SU-DHL-6 (cell line): ENCODE results near the gene COX4I1.
"Not testable (repeated sequence)": the region's sequence is repeated elsewhere in the genome, so short reads cannot be mapped to it uniquely, and the experiment has no call there.

Source experiments
- H2AFZ ChIP-seq: fragments of 200-600 bp; sonication (generic); 2 replicates; pipeline ENCODE4 v1.6.1; 2014; ENCODE audit warnings: low read depth, mild to moderate bottlenecking, moderate library complexity, mixed read lengths, antibody characterized with exemption, low read length; ENCODE audit not compliant: severe bottlenecking
- H3F3A ChIP-seq: fragments of 200-600 bp; shearing (Covaris generic); 2 replicates; pipeline ENCODE4 v1.6.0; 2016; ENCODE audit warnings: antibody characterized with exemption, mild to moderate bottlenecking; ENCODE audit not compliant: insufficient read depth
- H3K27ac ChIP-seq: fragments of 200-600 bp; sonication (generic); 2 replicates; pipeline ENCODE4 v1.5.1; 2016; ENCODE audit warnings: low read depth, mild to moderate bottlenecking, low read length, moderate library complexity, mixed read lengths
- H3K27me3 ChIP-seq: fragments of 200-600 bp; sonication (generic), shearing (Covaris generic); 2 replicates; pipeline ENCODE4 v1.6.0; 2014; ENCODE audit warnings: mild to moderate bottlenecking, low read length
- H3K36me3 ChIP-seq: fragments of 200-600 bp; sonication (generic); 2 replicates; pipeline ENCODE4 v1.6.1; 2014; ENCODE audit warnings: mild to moderate bottlenecking, low read length, mixed read lengths
- H3K4me2 ChIP-seq: fragments of 300-600, 200-600 bp; shearing (Covaris generic), sonication (generic); 2 replicates; pipeline ENCODE4 v1.6.0; 2014; ENCODE audit warnings: low read length, low read depth, mild to moderate bottlenecking; ENCODE audit not compliant: poor library complexity, severe bottlenecking
- H3K4me3 ChIP-seq: fragments of 200-600 bp; sonication (generic); 2 replicates; pipeline ENCODE4 v1.5.1; 2014; ENCODE audit warnings: antibody characterized with exemption, low read length, mild to moderate bottlenecking, mixed read lengths; ENCODE audit not compliant: insufficient read depth, poor library complexity, severe bottlenecking
- H3K79me2 ChIP-seq: fragments of 200-600 bp; sonication (generic); 2 replicates; pipeline ENCODE4 v1.6.1; 2014; ENCODE audit warnings: mild to moderate bottlenecking, low read length, moderate library complexity; ENCODE audit not compliant: insufficient read depth
- H3K9ac ChIP-seq: fragments of 200-600 bp; sonication (generic); 2 replicates; pipeline ENCODE4 v1.7.0; 2014; ENCODE audit warnings: mild to moderate bottlenecking, low read length
- H3K9me2 ChIP-seq: fragments of 200-600 bp; sonication (generic); replicated peaks from 2 replicates; pipeline ENCODE4 v1.6.1; 2014; ENCODE audit warnings: low read length; ENCODE audit not compliant: insufficient read depth
- H3K9me3 ChIP-seq: fragments of 200-600 bp; sonication (generic); 2 replicates; pipeline ENCODE4 v1.6.1; 2014; ENCODE audit warnings: low read length, mixed read lengths; ENCODE audit not compliant: insufficient read depth
- H4K20me1 ChIP-seq: fragments of 200-600 bp; sonication (generic); 2 replicates; pipeline ENCODE4 v1.6.1; 2014; ENCODE audit warnings: low read depth, mild to moderate bottlenecking, antibody characterized with exemption, low read length, moderate library complexity, mixed read lengths
- CTCF ChIP-seq: fragments of 200-600 bp; sonication (generic); IDR thresholded peaks from one replicate; pipeline ENCODE4 v1.5.1; 2017; ENCODE audit warnings: antibody characterized with exemption, mild to moderate bottlenecking, low read length, moderate library complexity; ENCODE audit not compliant: insufficient read depth, poor library complexity, severe bottlenecking
- EZH2phosphoT487 ChIP-seq: fragments of 200-600 bp; sonication (generic), shearing (Covaris generic); conservative IDR thresholded peaks from 2 replicates; pipeline ENCODE4 v1.6.1; 2018; ENCODE audit warnings: mild to moderate bottlenecking, antibody characterized with exemption, low read length, moderate library complexity, mixed read lengths

The COX4I1 gene

DNA sequence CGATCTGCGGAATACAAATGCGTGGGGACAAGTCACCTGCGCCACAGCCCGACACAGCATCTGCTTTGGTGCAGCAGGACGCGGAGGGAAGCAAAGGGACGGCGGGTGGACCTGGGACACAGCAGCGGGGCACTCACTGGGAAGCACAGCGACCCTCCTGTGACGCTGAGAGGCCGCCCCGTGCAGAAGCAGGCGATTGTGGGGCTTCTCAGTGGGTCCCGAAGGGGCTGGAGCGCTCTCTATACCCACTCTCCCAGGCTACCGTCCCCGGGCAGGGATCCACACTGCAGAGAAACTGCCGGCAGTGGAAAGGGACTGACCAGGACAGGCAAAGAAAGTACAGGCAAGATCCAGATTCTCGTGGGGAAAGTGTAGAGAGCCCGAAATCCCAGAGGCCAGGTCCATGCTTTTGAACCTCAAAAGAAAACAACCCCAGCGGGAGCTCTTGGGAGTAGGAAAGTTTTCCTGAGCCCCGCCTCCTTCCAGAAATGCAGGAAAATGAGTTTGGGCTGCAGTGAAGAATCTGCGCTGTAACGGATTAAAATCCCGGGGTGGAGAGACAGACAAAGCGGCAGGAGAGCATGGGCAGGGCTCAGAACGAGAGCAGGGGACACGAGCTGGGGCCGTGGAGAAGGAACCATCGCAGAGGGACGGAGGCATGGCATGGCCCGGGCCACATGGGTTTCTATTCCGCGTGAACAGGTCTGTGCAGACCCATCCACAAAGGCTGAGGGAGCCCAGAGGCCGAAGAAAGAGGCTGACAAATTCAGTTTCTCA, 12.7 kb downstream of the COX4I1 start:
- H2AFZ ChIP-seq: no peak overlapping the region

GRCh38 chr16:85812811-85813700, 13.6 kb downstream of the COX4I1 start:
- TF ChIP-seq EZH2phosphoT487 (no peak), CTCF (no peak)
- Histone ChIP-seq H3K27ac (no peak overlapping the region), H3K4me3 (no peak overlapping the region), H4K20me1 (no peaks in the 10 kb centered on the region), H3K9ac (no peak overlapping the region), H3K9me2 (no peaks in the 10 kb centered on the region), H3K9me3 (no peaks in the 10 kb centered on the region), H2AFZ (no peak overlapping the region), H3K4me2 (no peak overlapping the region), H3F3A (no peaks in the 10 kb centered on the region), H3K27me3 (no peaks in the 10 kb centered on the region), H3K36me3 (no peaks in the 10 kb centered on the region), H3K79me2 (no peaks in the 10 kb centered on the region)

More for the DNA sequence above, 12.7 kb downstream of the COX4I1 start:
- Histone ChIP-seq H4K20me1 (no peaks in the 10 kb centered on the region), H3K79me2 (no peaks in the 10 kb centered on the region), H3K36me3 (no peaks in the 10 kb centered on the region), H3K27me3 (no peaks in the 10 kb centered on the region), H3K9ac (no peak overlapping the region), H3K9me3 (no peaks in the 10 kb centered on the region), H3K27ac (no peak overlapping the region), H3K4me3 (no peak overlapping the region), H3F3A (no peaks in the 10 kb centered on the region), H3K9me2 (no peaks in the 10 kb centered on the region), H3K4me2 (no peak overlapping the region)
- TF ChIP-seq CTCF: no peak
- no peak for TF ChIP-seq EZH2phosphoT487

- Histone ChIP-seq H3K9me2 (no peaks in the 10 kb centered on the region), H3K4me3 (no peak overlapping the region), H3K9ac (no peak overlapping the region), H3K9me3 (no peaks in the 10 kb centered on the region), H3K4me2 (no peak overlapping the region), H3K79me2 (no peaks in the 10 kb centered on the region), H3K27ac (no peak overlapping the region), H3K36me3 (no peaks in the 10 kb centered on the region), H2AFZ (no peak overlapping the region), H4K20me1 (no peaks in the 10 kb centered on the region), H3K27me3 (no peaks in the 10 kb centered on the region), H3F3A (no peaks in the 10 kb centered on the region)
- TF ChIP-seq EZH2phosphoT487 (no peak), CTCF (no peak)
Measured at GRCh38 chr16:85816159-85816558, 16.7 kb downstream of the COX4I1 start.

DNA sequence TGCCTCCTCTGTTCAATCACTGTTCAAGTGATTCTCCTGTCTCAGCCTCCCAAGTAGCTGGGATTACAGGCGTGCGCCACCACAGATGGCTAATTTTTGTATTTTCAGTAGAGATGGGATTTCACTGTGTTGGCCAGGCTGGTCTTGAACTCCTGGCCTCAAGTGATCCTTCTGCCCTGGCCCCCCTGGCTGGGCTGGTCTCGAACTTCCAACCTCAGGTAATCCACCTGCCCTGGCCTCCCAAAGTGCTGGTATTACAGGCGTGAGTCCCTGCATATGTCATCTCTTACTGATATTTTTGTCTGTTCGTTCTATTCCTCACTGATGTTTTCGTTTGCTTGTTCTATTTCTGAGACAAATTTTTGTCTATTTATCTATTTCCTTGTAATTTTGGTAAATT, 17.7 kb downstream of the COX4I1 start:
- H3K9me3 ChIP-seq, H2AFZ ChIP-seq, H3K27ac ChIP-seq, H3K9me2 ChIP-seq, H3F3A ChIP-seq, H3K27me3 ChIP-seq, H4K20me1 ChIP-seq, H3K9ac ChIP-seq, H3K36me3 ChIP-seq, H3K79me2 ChIP-seq, H3K4me3 ChIP-seq, H3K4me2 ChIP-seq: not testable (repeated sequence)
